Stimulated activated CD8-positive, alpha-beta memory T cell treated with anti-CD3 and anti-CD28 coated beads, Interleukin-15, amount 100 ng/mL, for 24 hours (primary cell): ENCODE data around the gene TPR.

Source experiments
- DNase-seq: peaks from one replicate; pipeline ENCODE4 v3.0.0-alpha.2; 2020; ENCODE audit warnings: low read depth

Gene TPR

DNA sequence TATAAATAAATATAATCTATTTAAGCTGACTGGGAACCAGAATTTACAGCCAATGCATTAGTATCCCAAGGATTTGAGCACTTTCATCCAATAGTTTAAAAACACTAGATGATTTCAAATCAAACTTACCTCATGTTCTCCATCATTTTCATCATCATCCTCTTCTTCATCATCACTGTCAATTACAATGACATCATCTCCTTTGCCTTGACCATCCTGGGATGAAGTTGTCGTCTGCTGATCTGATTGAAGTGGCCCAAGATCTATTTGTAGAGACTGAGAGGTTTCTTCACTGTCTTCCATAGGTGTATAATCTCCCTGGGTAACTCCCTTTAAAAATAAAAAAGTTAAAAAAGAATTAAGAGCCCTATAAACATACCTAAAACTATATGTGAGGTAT is 47.7 kb downstream of the TPR start:
- DNase-seq, result no peak

DNA sequence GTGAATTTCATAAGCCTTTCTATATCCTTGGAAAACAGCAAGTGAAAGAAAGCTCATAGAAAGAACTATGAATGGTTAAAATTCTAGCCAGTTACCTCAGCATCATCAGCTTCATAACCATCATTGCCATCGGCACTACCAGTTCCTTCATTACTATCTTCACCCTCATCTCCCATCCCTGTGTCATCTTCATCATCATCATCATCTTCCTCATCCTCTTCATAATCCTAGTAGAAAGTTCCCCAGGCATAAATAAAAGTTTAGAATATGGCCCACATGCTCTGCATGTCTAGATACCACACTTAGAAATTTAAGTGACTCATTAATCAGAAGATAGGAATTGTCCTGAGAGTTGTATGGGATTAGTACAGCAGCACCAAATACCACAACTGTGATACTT is 49.0 kb downstream of the TPR start:
- DNase-seq, result no peak

DNA sequence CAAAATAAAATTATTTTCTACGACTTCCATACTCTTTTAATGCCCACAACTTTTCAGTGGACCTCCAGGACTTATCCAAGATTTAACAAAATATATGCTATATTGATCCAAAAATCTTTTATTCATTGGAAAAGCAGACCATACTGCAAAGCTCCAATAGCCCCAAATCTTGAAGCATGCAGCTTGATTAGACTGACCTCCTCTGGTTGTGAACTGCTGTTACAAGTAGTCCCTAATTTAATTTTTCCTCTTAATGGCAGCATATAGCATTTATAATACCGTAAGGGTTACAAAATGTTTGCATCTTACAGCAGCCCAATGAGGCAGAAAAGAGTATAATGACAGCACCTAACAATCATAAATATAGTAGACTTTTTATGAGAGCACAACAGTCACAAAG is 49.8 kb downstream of the TPR start:
- DNase-seq, result no peak

GRCh38 chr1:186323865-186324264 is 51.2 kb downstream of the TPR start:
- no peak for DNase-seq

GRCh38 chr1:186315570-186315969 is 59.5 kb downstream of the TPR start:
- no peak for DNase-seq

GRCh38 chr1:186311375-186312051 is 63.5 kb downstream of the TPR start:
- no peak for DNase-seq

DNA sequence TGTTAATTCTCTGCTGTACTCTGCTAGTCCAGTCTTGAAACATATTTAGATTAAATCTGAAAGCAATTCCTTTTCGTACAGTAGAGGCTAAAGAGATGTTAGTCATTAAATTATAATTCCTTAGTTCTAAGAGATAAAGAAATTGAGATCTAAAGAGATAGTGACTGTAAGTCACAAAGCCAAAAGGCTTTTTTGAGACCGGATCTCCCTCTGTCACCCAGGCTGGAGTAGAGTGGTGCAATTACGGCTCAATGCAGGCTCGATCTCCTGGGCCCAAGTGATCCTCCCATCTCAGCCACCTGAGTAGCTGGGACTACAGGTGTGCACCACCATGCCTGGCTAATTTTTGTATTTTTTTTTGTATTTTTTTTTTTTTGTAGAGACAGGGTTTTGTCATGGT is 64.7 kb downstream of the TPR start:
- DNase-seq, result no peak

DNA sequence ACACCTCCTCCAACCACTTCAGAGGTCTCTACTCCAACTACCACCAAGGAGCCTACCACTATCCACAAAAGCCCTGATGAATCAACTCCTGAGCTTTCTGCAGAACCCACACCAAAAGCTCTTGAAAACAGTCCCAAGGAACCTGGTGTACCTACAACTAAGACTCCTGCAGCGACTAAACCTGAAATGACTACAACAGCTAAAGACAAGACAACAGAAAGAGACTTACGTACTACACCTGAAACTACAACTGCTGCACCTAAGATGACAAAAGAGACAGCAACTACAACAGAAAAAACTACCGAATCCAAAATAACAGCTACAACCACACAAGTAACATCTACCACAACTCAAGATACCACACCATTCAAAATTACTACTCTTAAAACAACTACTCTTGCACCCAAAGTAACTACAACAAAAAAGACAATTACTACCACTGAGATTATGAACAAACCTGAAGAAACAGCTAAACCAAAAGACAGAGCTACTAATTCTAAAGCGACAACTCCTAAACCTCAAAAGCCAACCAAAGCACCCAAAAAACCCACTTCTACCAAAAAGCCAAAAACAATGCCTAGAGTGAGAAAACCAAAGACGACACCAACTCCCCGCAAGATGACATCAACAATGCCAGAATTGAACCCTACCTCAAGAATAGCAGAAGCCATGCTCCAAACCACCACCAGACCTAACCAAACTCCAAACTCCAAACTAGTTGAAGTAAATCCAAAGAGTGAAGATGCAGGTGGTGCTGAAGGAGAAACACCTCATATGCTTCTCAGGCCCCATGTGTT is 66.6 kb downstream of the TPR start:
- DNase-seq, result no peak

GRCh38 chr1:186307445-186307844 is 67.6 kb downstream of the TPR start:
- no peak for DNase-seq

- DNase-seq, result no peak
These were observed 68.5 kb downstream of the TPR start for GRCh38 chr1:186306533-186306932.

DNA sequence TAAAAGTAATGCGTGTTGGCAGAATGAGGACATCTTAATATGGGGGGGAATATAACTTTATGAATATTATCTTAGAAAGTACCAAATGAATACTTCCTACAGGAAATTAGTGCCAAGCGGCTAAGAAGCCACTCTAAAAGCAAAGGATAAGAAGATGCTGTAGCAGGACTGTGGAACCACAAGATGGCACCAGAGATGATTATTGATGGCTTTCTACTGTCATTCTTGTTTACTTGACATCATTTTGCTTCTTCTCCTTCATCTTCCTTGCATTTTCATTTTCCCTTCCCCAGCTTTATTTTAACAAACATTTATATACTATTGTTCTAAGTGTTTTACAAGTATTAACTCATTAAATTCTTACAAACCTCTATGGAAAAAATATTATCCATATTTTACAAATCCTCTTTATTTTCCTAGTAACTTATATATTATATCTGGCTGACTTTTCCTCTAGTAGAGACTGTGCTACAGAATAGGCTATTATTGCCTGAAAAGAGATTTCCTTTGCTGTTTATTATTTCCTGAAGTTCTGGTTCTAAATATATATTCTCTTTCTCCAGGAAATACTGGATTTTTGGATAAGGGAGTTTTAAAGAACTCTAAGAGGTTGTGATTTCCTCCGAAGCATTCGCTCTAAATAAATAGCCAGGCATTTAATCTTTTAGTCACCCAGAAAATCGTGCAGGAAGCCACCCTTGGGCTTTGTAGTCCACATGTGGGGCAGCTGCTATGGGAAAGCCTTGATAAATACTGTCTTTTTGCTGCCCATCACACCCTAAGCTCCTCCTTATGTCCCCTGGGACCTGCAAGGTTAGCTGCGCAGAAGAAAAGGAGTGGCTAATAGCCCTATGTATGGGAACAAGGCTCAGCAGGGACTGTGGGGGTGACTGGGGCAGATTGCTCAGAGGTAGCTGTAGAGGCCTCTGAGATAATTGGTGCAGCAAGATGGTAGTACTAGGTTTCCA is 69.8 kb downstream of the TPR start:
- DNase-seq, result no peak

GRCh38 chr1:186303911-186304310 is 71.1 kb downstream of the TPR start:
- no peak for DNase-seq

- no peak for DNase-seq
These were observed 72.6 kb downstream of the TPR start for GRCh38 chr1:186302381-186302920.

DNA sequence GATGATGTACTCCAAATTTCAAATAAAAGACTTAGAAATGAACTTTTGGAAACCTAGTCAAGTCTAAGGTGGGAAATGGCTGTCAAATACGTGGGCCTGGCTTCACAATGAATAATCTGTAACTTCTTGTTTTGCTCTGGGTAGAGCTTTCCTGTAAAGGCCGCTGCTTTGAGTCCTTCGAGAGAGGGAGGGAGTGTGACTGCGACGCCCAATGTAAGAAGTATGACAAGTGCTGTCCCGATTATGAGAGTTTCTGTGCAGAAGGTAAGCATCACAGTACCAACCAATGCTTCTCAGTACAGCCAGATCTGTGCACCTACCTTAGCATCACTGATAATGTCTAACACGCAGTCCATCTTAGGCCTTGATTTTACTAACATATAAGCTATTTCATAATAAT is 73.6 kb downstream of the TPR start:
- no peak for DNase-seq

DNA sequence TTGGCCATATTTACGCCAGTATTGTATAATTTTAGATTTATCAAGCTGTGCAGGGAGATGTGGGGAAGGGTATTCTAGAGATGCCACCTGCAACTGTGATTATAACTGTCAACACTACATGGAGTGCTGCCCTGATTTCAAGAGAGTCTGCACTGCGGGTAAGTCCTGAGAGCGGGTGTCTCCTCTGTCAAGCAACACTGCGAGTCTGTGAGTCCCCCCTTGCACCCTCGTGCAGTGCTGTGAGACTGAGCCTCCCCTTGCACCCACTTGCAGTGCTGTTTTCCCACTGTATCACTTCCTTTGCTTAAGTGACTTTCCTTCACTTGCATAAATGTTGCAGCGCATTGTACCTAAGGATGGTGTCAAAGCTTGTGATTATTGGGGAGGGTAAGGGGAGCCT is 75.0 kb downstream of the TPR start:
- DNase-seq, result no peak

DNA sequence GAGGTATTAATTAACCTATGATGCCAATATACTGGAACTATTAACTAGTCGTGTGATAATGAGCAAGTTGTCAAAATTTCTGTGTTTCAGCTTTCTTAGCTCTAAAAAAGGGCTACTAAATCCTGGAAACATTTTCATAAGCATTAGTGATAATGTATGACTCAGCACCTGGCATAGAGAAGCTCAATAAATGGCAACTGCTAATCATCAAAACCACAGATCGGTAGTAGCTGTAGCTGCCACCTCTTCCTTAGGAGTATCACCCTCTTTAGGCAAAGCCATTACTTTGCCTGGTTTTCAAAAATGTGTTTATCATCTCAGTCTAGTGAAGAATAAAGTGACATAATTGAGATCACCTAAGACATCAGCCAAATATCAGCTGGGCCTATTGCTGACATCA is 75.5 kb downstream of the TPR start:
- no peak for DNase-seq

DNA sequence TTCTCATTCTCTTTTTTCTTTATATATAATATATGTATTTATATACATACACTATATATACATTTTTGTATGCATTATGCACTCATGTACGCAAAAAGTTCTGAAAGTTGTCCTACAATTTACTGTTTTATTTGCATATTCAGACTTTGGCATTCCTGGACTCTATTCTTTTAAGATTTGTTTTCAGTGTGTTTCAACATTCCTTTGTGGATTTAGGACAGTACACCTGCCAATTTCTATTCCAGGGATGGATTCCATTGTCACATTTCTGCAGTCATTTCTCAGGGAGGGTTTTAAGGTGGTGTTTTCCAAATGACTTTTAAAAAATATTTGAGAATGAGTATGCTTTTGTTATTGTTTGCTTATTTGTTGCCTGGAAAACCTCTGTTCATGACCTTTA is 76.2 kb downstream of the TPR start:
- no peak for DNase-seq

GRCh38 chr1:186297439-186298045 is 77.5 kb downstream of the TPR start:
- DNase-seq, result no peak

GRCh38 chr1:186295980-186296379 is 79.1 kb downstream of the TPR start, which contains the start of gene PRG4:
Gene PRG4, plus strand, starts transcription at chr1:186296279.
- DNase-seq, result no peak

DNA sequence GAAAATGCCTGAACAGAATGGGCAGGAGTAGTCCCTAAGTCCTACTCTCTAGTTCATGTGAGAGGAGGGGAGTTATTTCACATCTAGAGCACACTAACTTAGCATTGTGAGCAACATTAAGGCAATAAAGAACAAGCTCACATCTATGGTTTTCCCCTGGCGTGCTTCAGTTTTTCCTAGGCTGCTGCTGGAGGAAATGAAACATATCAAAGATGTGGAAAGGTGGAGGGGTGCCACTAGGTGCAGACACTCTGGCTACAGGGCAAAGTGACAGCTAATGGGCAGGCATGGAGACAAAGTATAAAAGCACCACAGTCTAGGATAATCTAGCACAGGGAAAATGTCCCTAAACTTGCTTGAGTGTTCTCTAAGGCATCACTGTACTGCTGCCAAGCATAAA is 82.2 kb downstream of the TPR start:
- no peak for DNase-seq

- DNase-seq, result no peak
These were observed 83.8 kb downstream of the TPR start for GRCh38 chr1:186291271-186291670.
